PC-3 (cell line): ENCODE data around the gene DLGAP5.

Experiments
- EZH2 ChIP-seq: fragments of 300-600 bp; sonication (generic); IDR thresholded peaks from one replicate; pipeline ENCODE4 v1.6.1; 2017; ENCODE audit warnings: antibody characterized with exemption, mild to moderate bottlenecking, low read length; ENCODE audit not compliant: unreplicated experiment
- EZH2phosphoT487 ChIP-seq: fragments of 300-600 bp; sonication (generic); IDR thresholded peaks from 2 replicates; pipeline ENCODE4 v1.6.1; 2018; ENCODE audit warnings: mild to moderate bottlenecking, antibody characterized with exemption, low read length, borderline replicate concordance
- TF ChIP-seq, protein P1 (sequence below): fragments of 300-600 bp; sonication (generic); conservative IDR thresholded peaks from 2 replicates; pipeline ENCODE4 v1.5.1; 2017; ENCODE audit warnings: antibody characterized with exemption, low read depth, mild to moderate bottlenecking, low read length

DNA sequence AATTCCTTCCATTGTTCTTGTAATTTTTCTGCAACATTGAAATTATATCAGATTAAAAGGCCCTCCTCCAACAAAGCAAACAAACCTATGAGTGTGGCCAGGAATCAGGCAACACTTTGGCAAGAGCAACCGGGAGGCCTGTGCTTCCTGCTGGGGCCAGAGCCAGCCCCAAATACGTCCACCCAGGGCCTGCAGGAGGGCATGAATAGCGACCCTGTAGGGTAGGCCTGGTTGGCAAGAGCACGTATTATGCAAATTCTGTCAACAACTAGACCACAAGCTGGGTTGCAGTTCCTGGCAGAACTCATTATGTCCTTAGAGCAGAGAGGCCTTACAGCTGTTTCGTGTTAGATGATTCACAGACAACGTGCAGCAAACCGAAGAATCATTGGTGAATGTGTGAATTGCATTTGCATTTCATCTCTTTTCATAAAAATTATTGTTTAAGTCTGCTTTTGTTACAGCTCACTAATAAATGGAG is 89.2 kb downstream of the DLGAP5 start:
- TF ChIP-seq, protein P1, sequence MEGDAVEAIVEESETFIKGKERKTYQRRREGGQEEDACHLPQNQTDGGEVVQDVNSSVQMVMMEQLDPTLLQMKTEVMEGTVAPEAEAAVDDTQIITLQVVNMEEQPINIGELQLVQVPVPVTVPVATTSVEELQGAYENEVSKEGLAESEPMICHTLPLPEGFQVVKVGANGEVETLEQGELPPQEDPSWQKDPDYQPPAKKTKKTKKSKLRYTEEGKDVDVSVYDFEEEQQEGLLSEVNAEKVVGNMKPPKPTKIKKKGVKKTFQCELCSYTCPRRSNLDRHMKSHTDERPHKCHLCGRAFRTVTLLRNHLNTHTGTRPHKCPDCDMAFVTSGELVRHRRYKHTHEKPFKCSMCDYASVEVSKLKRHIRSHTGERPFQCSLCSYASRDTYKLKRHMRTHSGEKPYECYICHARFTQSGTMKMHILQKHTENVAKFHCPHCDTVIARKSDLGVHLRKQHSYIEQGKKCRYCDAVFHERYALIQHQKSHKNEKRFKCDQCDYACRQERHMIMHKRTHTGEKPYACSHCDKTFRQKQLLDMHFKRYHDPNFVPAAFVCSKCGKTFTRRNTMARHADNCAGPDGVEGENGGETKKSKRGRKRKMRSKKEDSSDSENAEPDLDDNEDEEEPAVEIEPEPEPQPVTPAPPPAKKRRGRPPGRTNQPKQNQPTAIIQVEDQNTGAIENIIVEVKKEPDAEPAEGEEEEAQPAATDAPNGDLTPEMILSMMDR, result no peak
- TF ChIP-seq EZH2 (no peak), EZH2phosphoT487 (no peak)
